DMS53 treated with DMSO at 0.1 percent for 48 hours (cell line): ENCODE data around the gene S1PR4.
A peak's percentile ranks its signal among the peaks of the same experiment; 100 is the strongest.
"Not testable (repeated sequence)": the region's sequence is repeated elsewhere in the genome, so short reads cannot be mapped to it uniquely, and the experiment has no call there.

Source experiments
- DNase-seq: peaks from one replicate; lab custom pipeline; 2025; ENCODE audit not compliant: unreplicated experiment; lab: John Stamatoyannopoulos, UW

The S1PR4 gene

GRCh38 chr19:3176715-3177501 lies 1.7 kb upstream of the S1PR4 start:
- no peak for DNase-seq

GRCh38 chr19:3178973-3179738 lies 587 bp downstream of the S1PR4 start:
- DNase-seq: no peak

- DNase-seq: no peak
Observed at GRCh38 chr19:3179739-3180293, 1.2 kb downstream of the S1PR4 start.

GRCh38 chr19:3183721-3184641 lies 5.4 kb downstream of the S1PR4 start:
- DNase-seq: no peak

GRCh38 chr19:3184847-3185460 lies 6.4 kb downstream of the S1PR4 start:
- DNase-seq: peak; percentile 86

GRCh38 chr19:3185461-3186159 lies 7.0 kb downstream of the S1PR4 start, which contains the start of gene NCLN:
NCLN (plus strand) TSS chr19:3185930; CDS start chr19:3186031, 101 bp downstream.
- peak; percentile 86 for DNase-seq

GRCh38 chr19:3186160-3186688 lies 7.7 kb downstream of the S1PR4 start:
- DNase-seq: no peak

- no peak for DNase-seq
Observed at GRCh38 chr19:3186891-3187661, 8.5 kb downstream of the S1PR4 start.

GRCh38 chr19:3187662-3188511 lies 9.3 kb downstream of the S1PR4 start:
- DNase-seq: no peak

GRCh38 chr19:3188627-3189596 lies 10.3 kb downstream of the S1PR4 start:
- DNase-seq: no peak

- DNase-seq: no peak
Observed at GRCh38 chr19:3189702-3190469, 11.3 kb downstream of the S1PR4 start.

- DNase-seq: no peak
Observed at GRCh38 chr19:3190470-3190770, 11.9 kb downstream of the S1PR4 start.

- DNase-seq: no peak
Observed at GRCh38 chr19:3190921-3191805, 12.6 kb downstream of the S1PR4 start.

- DNase-seq: not testable (repeated sequence)
Observed at GRCh38 chr19:3191806-3192104, 13.2 kb downstream of the S1PR4 start.

- DNase-seq: no peak
Observed at GRCh38 chr19:3192228-3192635, 13.7 kb downstream of the S1PR4 start.
